ENCODE data around the gene MDH1.

MDH1 gene

GRCh38 chr2:63650756-63651155 is 62.0 kb downstream of the MDH1 start:
- H3K4me3 ChIP-seq (ENCODE audit: low read depth, low read length): no peak overlapping the region
- in situ Hi-C loops (cut with HindIII; ENCODE audit: low sequenced_read_pairs): no loop called here
- TF ChIP-seq CTCF (IDR thresholded peaks at IDR 0.05; ENCODE audit: low read depth, low read length, missing control alignments): no peak
- no peak for DNase-seq (ENCODE audit: low read depth)

GRCh38 chr2:63651356-63651755 is 62.6 kb downstream of the MDH1 start:
- in situ Hi-C loops (cut with HindIII; ENCODE audit: low sequenced_read_pairs): no loop called here
- no peak for TF ChIP-seq CTCF (IDR thresholded peaks at IDR 0.05; ENCODE audit: low read depth, low read length, missing control alignments)
- DNase-seq (ENCODE audit: low read depth): no peak
- H3K4me3 ChIP-seq (ENCODE audit: low read depth, low read length): no peak overlapping the region

- DNase-seq (ENCODE audit: low read depth): no peak
- in situ Hi-C loops (cut with HindIII; ENCODE audit: low sequenced_read_pairs): no loop called here
- H3K4me3 ChIP-seq (ENCODE audit: low read depth, low read length): no peak overlapping the region
- TF ChIP-seq CTCF (IDR thresholded peaks at IDR 0.05; ENCODE audit: low read depth, low read length, missing control alignments): no peak
Observed at GRCh38 chr2:63651861-63652651, 63.3 kb downstream of the MDH1 start.

- in situ Hi-C loops (cut with HindIII; ENCODE audit: low sequenced_read_pairs): no loop called here
- no peak for DNase-seq (ENCODE audit: low read depth)
- no peak for TF ChIP-seq CTCF (IDR thresholded peaks at IDR 0.05; ENCODE audit: low read depth, low read length, missing control alignments)
- no peak overlapping the region for H3K4me3 ChIP-seq (ENCODE audit: low read depth, low read length)
Observed at GRCh38 chr2:63652652-63652985, 63.9 kb downstream of the MDH1 start.

- no peak for TF ChIP-seq CTCF (IDR thresholded peaks at IDR 0.05; ENCODE audit: low read depth, low read length, missing control alignments)
- DNase-seq (ENCODE audit: low read depth): peak; percentile 48
- no peak overlapping the region for H3K4me3 ChIP-seq (ENCODE audit: low read depth, low read length)
- in situ Hi-C loops (cut with HindIII; ENCODE audit: low sequenced_read_pairs): no loop called here
Observed at GRCh38 chr2:63654959-63655358, 66.2 kb downstream of the MDH1 start.

All from astrocyte of the cerebellum (primary cell).